HEK293T (cell line): ENCODE measurements around the gene ZCCHC14.
A peak's percentile ranks its signal among the peaks of the same experiment; 100 is the strongest.

Experiments used
- CTCF ChIA-PET: fragments of 350-600 bp; formaldehyde crosslinking; extraction: SDS; loops from one replicate; lab custom pipeline; 2021; ENCODE audit warnings: antibody characterized with exemption, inconsistent platforms; lab: Yijun Ruan, JAX
- POLR2A ChIA-PET: fragments of 350-600 bp; formaldehyde crosslinking; extraction: SDS; loops from one replicate; lab custom pipeline; 2020; ENCODE audit warnings: antibody characterized with exemption, inconsistent platforms; lab: Yijun Ruan, JAX
- DNase-seq: peaks from one replicate; pipeline ENCODE4 v3.0.0; 2012; ENCODE audit warnings: mixed read lengths; ENCODE audit errors: extremely low spot score
- ARNT ChIP-seq: fragments of 450-650 bp; IDR thresholded peaks from 2 replicates; pipeline ENCODE4 v1.6.1; 2017; ENCODE audit warnings: mild to moderate bottlenecking
- BHLHE40 ChIP-seq: fragments of 450-650 bp; IDR thresholded peaks from 2 replicates; pipeline ENCODE4 v1.6.1; 2016; ENCODE audit warnings: mild to moderate bottlenecking, moderate library complexity, borderline replicate concordance
- CTBP1 ChIP-seq: fragments of 450-650 bp; IDR thresholded peaks from 2 replicates; pipeline ENCODE4 v1.6.1; 2016; ENCODE audit warnings: borderline replicate concordance
- ELF4 ChIP-seq: fragments of 450-650 bp; IDR thresholded peaks from 2 replicates; pipeline ENCODE4 v1.6.1; 2017; ENCODE audit warnings: antibody characterized with exemption
- FOXA1 ChIP-seq: fragments of 450-650 bp; IDR thresholded peaks from 2 replicates; pipeline ENCODE4 v1.6.1; 2016; ENCODE audit warnings: mild to moderate bottlenecking
- FOXK2 ChIP-seq: fragments of 450-650 bp; IDR thresholded peaks from 2 replicates; pipeline ENCODE4 v1.6.1; 2016; ENCODE audit warnings: mild to moderate bottlenecking
- FOXM1 ChIP-seq: fragments of 450-650 bp; IDR thresholded peaks from 2 replicates; pipeline ENCODE4 v1.6.1; 2017; ENCODE audit warnings: mild to moderate bottlenecking, borderline replicate concordance
- HDGF ChIP-seq: fragments of 450-650 bp; IDR thresholded peaks from 2 replicates; pipeline ENCODE4 v1.6.1; 2017; ENCODE audit warnings: antibody characterized with exemption, borderline replicate concordance
- L3MBTL2 ChIP-seq: fragments of 450-650 bp; conservative IDR thresholded peaks from 2 replicates; pipeline ENCODE4 v1.6.1; 2016; ENCODE audit warnings: mild to moderate bottlenecking
- LEF1 ChIP-seq: fragments of 450-650 bp; IDR thresholded peaks from 2 replicates; pipeline ENCODE4 v1.6.1; 2017; ENCODE audit warnings: mild to moderate bottlenecking, borderline replicate concordance
- NFRKB ChIP-seq: fragments of 450-650 bp; IDR thresholded peaks from 2 replicates; pipeline ENCODE4 v1.6.1; 2016; ENCODE audit warnings: mild to moderate bottlenecking, moderate library complexity
- PKNOX1 ChIP-seq: fragments of 450-650 bp; IDR thresholded peaks from 2 replicates; pipeline ENCODE4 v1.6.1; 2016
- SP1 ChIP-seq: fragments of 450-650 bp; IDR thresholded peaks from 2 replicates; pipeline ENCODE4 v1.6.1; 2017
- SUZ12 ChIP-seq: fragments of 450-650 bp; IDR thresholded peaks from 2 replicates; pipeline ENCODE4 v1.6.1; 2016; ENCODE audit warnings: mild to moderate bottlenecking
- TARDBP ChIP-seq: fragments of 450-650 bp; IDR thresholded peaks from 2 replicates; pipeline ENCODE4 v1.6.1; 2016
- ZNF384 ChIP-seq: fragments of 450-650 bp; IDR thresholded peaks from 2 replicates; pipeline ENCODE4 v1.6.1; 2016

Gene ZCCHC14

DNA sequence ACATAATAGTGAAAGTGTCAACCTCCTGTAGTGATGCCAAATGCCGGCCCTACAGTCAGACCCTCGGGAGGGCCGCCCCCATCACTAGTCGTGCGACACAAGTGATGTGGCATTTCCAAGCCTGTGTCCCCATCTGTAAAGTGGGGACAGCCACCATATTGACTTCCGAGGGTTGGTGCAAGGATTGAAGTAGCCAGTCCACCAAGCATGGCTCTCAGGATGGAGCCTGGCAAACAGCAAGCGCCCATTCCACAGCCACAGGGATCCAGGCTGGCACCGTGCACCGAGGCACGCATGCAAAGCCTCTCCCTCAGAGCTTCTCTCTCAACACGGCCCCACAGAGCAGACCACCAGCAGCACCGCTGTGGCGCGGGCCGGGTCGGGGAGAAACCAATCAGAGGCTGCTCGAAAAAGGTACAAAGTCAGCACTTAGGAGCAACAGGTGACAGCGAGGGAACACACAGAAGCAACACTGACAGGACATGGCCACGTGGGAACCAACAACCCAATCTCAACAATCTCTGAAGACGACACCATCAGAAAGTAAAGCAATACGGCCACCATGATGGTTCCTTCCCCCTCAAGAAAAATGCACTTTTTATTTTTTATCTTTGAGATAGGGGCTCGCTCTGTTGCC, 20.6 kb downstream of the ZCCHC14 start:
- no peak for TF ChIP-seq SP1
- no peak for TF ChIP-seq ELF4
- no peak for TF ChIP-seq FOXK2
- no peak for TF ChIP-seq CTBP1
- no peak for TF ChIP-seq PKNOX1
- no peak for TF ChIP-seq FOXM1
- no peak for TF ChIP-seq HDGF
- no peak for TF ChIP-seq LEF1
- TF ChIP-seq L3MBTL2: no peak
- TF ChIP-seq TARDBP: no peak
- no peak for TF ChIP-seq ARNT
- no peak for TF ChIP-seq SUZ12
- no peak for TF ChIP-seq NFRKB
- TF ChIP-seq ZNF384: no peak
- TF ChIP-seq BHLHE40: no peak
- no peak for TF ChIP-seq FOXA1
- ChIA-PET POLR2A (no interaction called here), CTCF (no interaction called here)
- DNase-seq: no peak

GRCh38 chr16:87471278-87472141, 21.3 kb downstream of the ZCCHC14 start:
- TF ChIP-seq ARNT: no peak
- no peak for TF ChIP-seq FOXA1
- no peak for TF ChIP-seq CTBP1
- CTCF ChIA-PET: no interaction called here
- POLR2A ChIA-PET: no interaction called here
- no peak for DNase-seq

DNA sequence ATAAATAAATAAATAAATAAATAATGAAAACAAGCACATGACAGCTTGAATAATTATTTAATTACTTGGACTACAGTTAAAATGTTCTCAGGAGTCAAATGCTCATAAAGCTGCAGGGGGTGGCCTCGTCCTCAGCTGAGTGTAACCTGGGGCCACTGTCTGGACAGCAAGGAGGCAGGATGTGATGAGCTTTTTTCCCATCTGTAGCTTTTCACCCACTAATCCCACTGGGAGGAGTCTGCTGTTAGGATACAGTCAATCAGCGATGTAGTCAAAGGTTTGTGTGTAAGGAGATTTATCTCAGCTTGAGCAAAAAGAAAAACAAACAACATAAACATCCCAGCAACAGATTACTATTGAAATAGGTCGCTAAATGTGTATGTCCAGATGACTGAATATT, 22.5 kb downstream of the ZCCHC14 start:
- ChIA-PET POLR2A (no interaction called here), CTCF (no interaction called here)
- TF ChIP-seq HDGF (no peak), CTBP1 (no peak), ELF4 (no peak), TARDBP (no peak), PKNOX1 (no peak), FOXK2 (no peak), ZNF384 (no peak), FOXA1 (no peak), NFRKB (no peak), ARNT (no peak), SP1 (no peak), L3MBTL2 (no peak), LEF1 (no peak), FOXM1 (no peak)
- DNase-seq: no peak

GRCh38 chr16:87469169-87469568, 23.7 kb downstream of the ZCCHC14 start:
- POLR2A ChIA-PET: no interaction called here
- no peak for DNase-seq
- CTCF ChIA-PET: no interaction called here
- TF ChIP-seq HDGF: no peak
- TF ChIP-seq SUZ12: no peak
- no peak for TF ChIP-seq CTBP1
- no peak for TF ChIP-seq ZNF384
- no peak for TF ChIP-seq ARNT
- TF ChIP-seq TARDBP: no peak
- no peak for TF ChIP-seq ELF4
- TF ChIP-seq NFRKB: no peak
- no peak for TF ChIP-seq FOXA1
- TF ChIP-seq FOXM1: no peak
- TF ChIP-seq L3MBTL2: no peak

DNA sequence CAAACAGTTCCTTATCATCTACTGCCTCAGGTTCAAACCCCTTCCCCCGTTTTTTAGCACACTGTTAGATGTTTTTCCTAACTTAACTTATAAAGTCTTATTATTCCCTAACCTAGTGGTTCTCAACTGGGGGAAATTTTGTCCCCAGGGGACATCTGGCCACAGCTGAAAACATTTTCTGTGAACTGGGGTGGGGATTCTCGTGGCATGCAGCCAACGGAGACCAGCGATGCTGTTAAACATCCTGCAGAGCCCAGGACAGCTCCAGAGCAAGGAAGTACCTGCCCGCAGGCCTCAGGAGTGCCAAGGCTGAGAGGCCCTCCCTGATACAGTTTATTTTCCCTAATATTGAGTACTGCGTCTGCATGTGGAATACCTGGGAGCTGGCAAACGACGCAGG, 24.3 kb downstream of the ZCCHC14 start:
- TF ChIP-seq FOXA1 (no peak), SUZ12 (no peak), ZNF384 (no peak), PKNOX1 (no peak), FOXK2 (no peak), TARDBP (no peak), NFRKB (no peak), HDGF (no peak), L3MBTL2 (no peak)
- ChIA-PET CTCF (no interaction called here), POLR2A (no interaction called here)
- DNase-seq: no peak

DNA sequence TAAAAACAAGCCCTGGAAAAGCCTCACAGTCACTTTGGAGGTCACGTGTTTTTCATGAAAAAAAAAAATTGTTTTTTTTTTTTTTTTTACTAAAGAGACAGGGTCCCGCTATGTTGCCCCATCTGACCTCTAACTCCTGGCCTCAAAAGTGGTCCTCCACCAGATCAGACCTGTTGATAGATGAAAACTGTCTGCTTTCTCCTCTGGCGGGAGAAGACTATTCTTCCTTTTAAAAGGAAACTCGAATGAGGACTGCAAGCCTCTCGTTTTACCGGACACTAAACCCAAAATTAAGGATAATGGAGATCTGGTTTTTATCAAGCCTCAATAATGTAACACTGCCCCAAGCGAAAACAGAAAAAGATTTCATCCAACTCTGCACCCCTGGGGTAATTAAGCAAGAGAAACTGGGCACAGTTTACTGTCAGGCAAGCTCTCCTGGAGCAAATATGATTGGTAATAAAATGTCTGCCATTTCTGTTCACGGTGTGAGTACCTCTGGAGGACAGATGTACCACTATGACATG, 25.8 kb downstream of the ZCCHC14 start:
- ChIA-PET POLR2A (no interaction called here), CTCF (no interaction called here)
- no peak for DNase-seq
- no peak for TF ChIP-seq FOXM1
- TF ChIP-seq ZNF384: peak; percentile 37; the same call in 1 of the 2 replicates
- no peak for TF ChIP-seq L3MBTL2
- no peak for TF ChIP-seq NFRKB
- TF ChIP-seq HDGF: no peak
- TF ChIP-seq TARDBP: no peak
